Activated gamma-delta T cell treated with anti-CD3 and anti-CD28 coated beads, Interleukin-2, amount 50 U/mL, for 16 hours (primary cell): Measurements from ENCODE around the gene C10orf120.

Experiments
- DNase-seq: peaks from one replicate; pipeline ENCODE4 v3.0.0-alpha.2; 2020; ENCODE audit warnings: low read depth

C10orf120 gene

DNA sequence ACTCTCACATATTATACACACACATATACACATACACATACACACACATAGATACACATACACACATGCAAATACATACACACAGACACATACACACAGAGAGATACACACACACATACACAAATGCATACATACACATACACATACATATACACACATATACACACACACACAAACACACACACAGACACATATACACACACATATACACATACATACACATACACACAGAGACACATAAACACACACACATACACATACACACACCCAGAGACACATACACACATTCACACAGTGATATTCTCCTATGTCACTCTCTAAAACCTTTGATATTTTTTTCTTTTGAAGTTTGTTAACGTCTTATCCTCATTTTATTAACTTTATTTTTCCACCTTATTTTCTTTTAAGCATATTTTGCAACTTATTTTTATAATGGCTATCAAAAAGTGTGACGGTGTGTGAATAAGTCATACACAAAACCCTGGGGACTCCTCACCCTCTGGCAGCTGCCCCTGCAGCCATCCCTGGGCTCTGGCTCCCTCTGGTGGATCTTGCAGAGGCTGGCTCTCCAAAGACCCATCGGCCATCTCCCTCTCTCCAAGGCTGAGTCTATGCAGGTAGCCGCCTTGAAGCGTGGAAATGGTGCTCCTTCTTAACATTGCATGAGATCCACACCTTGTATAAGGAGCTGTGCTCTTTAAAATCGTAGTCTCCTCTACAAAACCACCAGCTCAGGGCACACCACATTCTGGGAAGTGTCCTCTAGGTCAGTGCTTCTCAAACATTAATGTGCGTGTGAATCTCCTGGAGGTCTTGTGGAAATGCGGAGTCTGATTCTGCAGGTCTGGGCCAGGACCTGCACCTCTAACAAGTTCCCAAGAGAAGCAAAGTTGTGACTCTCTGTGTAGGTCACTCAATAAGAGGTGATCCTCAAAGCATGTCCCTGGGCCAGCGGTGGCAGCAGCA, 4.1 kb upstream of the C10orf120 start:
- no peak for DNase-seq

DNA sequence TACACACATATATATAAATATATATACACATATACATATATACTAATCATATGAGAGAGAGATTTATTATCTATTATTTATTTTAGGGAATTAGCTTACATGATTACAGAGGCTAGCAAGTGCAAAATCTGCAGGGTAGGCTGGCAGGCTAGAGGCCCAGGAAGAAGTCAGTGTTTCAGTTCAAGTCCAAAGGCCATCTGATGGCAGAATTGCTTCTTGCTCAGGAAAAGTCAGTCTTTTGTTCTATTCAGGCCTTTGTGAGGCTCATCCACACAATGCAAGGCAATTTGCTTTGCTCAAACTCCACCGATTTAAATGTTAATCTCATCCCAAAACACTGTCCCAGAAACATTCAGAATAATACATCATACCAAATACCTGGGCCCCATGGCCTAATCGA, 2.6 kb upstream of the C10orf120 start:
- no peak for DNase-seq

DNA sequence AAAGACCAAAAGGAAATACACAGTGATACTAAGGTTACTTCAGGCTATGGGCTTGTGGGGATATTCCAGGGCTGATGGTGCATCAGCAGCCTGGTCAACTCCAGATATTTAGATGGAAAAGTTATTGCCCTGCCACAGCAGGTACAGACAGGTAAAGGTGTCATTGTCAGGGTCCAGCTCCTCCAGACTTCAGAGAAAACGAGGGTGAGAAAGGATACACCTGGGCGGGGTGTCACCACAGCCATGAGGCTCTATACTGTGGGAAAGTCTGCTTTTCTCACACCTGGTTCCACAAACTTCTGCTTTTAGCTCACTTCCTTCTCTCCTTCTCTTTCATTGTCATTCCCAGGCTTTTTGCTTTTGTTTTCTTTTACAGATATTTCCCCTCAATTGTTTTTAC, 2.0 kb upstream of the C10orf120 start:
- DNase-seq, result no peak

DNA sequence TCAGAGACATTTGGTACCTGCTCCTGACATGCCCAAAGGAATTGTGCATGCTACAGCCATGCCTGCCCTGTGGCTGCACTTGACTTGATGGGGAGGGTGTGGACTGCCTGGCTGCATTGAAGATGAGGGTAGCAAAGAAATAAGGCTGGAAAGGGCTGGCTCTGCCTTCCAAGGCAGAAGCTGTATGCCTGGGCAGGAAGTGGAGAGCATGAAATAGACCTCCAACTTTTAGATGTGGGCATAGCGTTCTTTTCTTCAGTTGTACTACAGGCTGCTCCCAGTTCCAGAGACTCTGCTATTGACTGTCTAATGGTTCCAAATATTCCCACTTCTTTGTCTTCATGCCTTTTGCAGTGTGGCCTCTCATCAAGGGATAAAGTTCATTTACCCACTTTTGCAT, 3.0 kb downstream of the C10orf120 start:
- no peak for DNase-seq

DNA sequence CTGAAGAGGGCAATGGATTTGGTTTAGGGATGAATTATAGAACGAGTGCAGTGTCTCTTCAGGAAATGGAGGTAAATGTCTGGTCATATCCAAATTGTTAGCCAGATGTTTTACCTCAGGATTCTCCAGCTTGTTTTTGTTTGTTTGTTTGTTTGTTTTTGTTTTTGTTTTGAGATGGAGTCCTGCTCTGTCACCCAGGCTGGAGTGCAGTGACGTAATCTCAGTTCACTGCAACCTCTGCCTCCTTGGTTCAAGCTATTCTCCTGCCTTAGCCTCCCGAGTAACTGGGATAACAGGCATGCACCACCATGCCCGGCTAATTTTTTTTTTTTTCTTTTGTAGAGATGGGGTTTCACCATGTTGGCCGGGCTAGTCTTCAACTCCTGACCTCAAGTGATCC, 6.9 kb downstream of the C10orf120 start:
- DNase-seq, result no peak

DNA sequence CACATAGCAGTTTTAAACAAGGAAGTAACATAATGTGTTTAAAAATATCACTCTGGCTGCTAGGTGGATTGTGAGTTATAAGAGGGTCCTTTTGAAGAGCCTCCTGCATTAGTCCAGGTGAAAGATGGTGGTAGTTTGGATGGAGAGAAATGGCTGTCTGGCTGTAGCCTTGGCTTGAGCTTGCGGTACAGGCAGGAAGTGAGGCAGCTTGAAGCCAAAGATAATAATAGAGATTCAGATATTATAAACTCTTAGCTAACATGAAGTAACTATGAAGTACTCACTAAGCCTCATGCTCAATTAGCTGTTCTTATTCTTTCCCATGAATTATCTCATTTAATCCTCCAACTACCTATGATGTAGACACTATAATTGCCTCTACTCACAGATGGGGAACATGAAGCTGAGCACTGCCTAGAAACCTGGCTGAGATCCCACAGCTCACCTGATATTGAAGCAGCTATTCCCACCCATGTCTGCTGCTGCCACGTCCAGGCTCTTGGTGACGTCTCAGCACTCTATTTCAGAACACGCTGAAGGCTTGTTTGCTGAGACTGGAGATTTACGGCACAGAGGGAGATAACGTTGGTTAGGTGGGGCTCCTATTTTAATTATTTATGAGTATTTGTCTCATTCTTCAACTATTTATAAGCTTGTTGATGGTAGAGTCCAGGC, 10.4 kb downstream of the C10orf120 start:
- no peak for DNase-seq

DNA sequence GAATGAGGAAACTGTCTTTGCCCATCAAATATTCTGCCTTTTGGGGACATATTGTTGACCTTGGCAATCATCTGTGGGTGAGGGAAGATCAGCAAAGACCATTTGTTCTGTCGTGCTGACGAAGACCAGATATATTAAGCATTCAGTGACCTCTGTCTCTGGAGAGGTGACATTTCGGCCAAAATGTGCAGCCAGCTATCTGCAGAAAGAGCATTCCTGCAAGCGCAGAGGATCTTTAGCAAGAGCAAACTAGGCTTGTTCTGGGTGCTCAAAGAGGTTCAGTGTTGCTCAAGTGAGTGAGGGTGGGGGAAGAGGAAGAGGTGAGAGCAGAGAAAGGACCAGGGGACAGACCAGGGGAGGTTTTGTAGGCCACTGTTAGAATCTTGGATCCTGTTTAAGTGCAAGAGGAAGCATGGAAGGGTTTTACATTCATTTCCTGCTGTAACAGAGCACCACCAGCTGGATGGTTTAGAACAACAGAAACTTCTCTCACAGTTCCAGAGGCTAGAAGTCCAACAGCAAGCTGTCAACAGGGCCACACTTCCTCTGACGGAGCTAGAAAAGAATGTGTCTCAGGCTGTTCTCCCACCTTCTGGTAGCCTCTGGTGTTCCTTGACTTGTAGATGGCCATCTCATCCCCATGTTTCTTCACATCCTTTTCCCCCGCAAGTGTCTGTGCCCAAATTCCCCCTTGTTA, 11.2 kb downstream of the C10orf120 start:
- no peak for DNase-seq

DNA sequence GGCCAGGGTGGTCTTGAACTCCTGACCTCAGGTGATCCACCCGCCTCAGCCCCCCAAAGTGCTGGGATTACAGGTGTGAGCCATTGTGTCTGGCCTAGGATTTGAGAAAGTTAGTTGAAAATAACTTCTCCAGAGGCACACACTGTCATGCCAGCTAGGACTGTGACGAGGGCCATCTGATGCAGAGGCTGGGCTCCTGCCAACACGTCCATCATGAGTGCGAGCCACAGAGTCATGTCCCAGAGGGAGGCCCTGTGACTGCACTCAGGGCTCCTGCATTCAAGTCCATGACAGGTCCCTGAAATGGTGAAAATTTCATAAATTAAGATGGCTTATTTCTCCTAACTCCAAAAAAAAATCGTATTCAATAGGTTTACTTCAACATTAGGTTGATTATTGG, 17.1 kb downstream of the C10orf120 start:
- DNase-seq, result no peak

DNA sequence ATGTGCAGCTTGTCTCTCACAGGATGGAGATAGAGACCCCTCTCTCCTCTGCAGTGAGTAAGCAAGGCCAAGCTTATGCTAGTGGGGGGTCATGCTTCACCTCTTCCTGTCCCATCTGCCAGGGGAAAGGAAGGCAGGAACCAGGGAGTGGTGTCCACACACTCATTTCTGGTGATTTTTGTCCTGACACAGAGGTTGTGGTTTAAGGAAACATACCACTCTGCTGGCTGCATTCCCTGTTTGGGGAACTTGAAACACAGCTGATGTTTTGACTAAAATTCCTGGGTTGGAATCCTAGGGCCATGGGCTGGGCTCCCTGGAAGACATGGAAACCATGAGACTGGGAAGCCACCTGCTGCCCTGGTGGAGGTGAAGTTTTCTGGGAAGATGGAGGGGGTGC, 21.4 kb downstream of the C10orf120 start:
- DNase-seq, result no peak

DNA sequence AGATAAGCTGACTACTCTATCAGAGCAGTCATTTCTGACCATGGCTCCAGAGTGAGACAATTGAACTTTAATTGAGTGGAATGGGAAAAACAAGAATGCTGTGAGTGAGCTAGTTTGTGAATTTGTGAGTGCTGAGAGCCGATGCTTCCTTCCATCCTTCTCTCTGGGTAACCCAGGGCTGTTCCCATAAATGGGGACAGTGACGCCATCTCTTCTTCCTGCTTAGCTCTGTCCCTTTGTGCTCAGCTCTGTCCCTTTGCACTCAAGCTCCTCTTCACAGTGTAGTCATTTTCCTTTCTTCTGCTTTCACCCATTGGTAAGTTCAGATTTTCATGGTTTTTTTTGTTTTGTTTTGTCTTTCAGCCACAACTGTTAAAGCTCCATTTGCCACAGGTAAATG, 24.4 kb downstream of the C10orf120 start:
- DNase-seq, result no peak

DNA sequence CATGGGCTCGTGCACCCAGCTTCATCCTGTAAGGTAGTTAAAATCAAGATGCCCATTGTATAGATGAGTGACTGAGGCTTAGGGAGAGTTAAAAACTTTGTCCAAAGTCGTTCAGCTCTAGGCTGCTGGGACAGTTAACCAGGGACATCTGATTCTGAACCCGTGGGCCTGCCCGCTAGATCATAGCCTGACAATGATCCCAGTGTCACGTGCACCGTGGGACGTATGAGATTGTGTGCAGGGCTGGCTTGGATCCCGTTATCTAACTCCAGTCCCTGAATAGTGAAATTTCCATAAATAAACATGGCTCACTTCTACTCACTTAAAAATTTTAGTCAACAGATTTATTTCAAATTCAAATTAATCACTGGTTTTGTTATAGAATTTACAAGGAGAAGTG, 24.9 kb downstream of the C10orf120 start:
- no peak for DNase-seq

DNA sequence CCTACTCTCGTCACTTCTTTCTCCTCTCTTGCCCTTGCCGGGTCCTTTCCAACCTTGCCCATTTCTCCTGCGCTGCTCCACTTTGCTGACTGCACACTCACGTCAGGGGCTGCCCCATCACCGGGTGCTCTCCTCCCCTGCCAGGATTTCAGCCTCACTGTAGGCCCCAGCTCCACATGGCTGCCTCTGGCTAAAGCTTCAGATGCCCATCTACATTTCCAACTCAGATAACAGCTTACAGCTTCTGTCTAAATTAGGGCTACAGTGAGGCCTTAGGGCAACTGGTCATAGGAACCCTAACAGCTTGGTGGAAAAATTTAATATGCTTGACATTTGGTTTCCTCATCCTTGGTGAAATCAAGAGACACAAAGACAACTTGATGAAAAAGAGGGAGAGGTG, 25.9 kb downstream of the C10orf120 start:
- DNase-seq, result no peak

DNA sequence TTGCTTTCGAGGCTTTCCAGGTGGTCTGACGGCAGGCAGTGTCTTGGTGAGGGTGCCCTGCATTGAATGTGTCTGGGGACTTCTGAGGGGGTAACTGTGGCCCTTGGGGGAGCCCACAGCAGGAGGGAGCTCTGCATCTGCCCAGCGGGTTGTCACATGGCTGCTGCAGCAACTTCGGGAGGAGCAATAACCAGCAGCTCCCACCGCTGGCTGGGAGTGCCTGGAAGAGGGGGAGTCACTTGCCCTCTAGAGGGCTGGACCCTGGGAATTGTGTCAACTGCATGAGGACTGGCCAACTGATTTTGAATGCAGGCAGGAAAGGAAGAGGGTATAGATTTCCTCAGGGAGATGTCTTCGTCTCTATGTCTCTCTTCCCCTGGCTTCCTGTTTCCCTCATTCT, 26.4 kb downstream of the C10orf120 start:
- DNase-seq, result no peak

DNA sequence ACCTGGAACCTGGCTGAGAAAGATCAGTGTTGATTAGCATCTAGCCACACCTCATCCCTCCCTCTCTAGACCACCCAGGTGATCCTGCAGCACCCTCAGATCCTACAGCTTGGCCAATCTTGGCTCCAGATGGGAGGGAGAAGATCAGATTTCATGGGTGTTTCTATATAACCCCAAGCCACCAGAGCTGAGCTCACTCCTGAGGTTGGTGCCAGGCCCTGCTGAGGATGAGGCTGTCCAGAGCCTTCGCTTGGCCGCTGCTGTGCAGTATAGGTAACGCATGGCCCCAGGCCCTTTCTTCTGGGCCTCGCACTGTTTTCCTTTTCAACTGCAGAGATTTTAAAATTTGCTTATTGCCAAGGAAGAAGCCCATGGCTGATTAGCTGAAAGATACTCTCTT, 27.0 kb downstream of the C10orf120 start:
- DNase-seq, result no peak

DNA sequence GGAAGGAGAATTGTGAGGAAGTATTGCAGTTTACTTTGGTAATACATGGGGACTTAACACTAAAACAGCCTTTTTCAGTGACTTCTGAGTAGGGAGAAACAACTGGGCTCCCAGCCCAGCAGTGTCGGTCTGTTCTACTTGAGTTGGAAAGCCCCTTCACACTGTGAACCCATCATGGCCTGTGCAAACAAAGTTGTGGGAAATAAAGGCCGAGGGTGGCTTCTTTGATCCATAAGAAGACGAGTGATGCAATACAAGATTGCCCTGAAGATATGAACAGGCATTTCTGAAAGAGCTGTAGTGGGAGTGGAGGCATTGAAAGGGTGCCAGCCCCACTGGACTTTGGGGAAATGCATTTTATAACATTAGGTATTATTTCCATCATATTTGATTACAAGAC, 28.3 kb downstream of the C10orf120 start:
- DNase-seq, result no peak

DNA sequence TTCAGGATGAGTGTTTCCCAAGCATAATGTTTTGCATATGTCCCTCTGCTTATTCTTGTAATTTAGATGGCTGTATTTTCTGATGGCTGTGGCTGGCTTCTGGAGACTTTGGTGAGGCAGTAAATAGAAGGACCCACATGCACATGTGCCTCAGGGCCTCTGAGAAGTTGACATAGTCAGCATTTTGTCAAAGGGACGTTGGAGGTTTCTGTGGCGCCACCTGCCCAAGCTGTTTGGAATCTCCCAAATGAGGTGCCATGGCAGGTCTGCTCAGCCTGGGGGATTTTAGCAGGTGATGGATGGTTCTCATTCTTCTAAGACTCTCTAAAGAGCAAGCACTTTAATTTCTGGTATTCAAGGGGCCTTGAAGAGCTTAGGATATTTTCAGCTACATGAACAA, 29.8 kb downstream of the C10orf120 start:
- no peak for DNase-seq

DNA sequence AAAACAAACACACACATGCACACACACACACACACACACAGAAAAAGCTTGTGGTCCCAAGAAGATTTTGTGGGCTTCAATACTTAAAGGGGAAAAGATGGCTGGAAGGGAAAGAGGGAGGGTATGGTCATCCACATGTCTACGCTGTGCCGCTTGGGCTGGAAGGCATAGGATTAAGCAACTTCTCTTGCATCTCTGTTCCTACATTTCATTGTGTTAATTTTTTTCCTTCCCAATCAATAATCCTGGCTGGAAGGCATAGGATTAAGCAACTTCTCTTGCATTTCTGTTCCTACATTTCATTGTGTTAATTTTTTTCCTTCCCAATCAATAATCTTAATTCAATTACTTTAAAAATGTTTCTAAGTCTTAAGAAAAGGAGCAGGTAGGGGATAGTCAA, 30.6 kb downstream of the C10orf120 start:
- DNase-seq, result no peak

DNA sequence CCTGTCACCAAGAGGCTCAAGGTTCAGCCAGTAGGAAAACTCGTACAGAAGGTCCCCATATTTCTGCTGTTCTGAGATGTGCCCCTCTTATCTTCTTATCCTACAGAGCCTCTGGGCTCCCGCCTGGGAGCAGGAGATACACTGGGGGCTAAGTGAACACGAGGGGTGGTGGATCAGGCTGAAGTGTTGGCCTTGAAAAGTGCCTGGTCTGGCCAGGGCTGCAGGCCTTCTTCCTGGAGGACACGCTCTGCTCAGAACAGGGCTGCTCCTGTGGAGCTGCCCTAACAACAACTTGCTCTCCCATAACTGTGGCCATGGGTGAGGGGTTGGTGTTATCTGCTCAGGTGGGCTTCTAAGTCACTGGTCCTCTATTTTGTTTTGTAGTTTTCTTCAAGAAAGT, 33.7 kb downstream of the C10orf120 start:
- DNase-seq, result no peak

DNA sequence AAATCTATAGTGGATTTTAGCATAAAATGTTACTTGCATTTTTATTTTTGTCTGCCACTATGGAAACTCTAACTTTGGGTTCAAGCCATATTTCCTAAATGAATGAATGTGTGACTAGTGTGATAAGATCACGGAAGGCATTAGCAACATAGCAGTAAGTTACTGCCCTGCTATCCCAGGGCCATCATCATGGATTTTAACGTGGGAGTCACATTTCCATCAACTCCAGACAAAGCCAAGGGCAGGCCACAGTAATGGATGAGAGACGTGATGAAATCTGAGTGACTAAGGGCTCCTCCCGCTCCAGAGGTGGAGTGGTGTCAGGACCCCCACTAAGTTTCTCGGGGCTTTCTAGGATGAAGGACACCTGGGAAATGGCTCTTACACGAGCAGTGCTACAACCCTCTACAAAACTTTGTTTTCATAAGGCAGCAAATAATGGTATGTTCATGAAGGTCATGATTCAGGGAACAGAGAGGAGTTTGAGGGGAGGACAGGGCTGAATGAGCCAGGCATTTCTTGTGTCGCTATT, 34.3 kb downstream of the C10orf120 start:
- DNase-seq, result no peak

DNA sequence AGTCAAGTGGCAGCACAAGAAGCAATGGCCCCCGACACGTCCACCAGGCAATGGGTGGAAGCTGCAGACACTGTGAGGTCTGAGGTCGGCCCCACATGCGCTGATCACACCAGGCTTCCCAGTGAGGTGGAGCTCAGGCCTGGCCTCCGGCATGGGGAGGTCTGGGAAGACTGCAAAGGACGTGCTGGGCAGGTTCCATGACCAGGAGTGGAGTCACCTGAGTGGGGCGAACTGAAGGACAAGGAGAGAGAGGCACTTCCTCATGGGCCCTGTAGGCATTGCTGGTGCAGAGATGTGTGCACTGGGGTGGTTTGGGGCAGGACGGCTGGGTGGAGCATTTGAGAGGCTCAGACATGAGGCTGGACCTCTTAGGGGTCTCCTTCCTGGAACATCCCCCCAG, 35.1 kb downstream of the C10orf120 start:
- no peak for DNase-seq

DNA sequence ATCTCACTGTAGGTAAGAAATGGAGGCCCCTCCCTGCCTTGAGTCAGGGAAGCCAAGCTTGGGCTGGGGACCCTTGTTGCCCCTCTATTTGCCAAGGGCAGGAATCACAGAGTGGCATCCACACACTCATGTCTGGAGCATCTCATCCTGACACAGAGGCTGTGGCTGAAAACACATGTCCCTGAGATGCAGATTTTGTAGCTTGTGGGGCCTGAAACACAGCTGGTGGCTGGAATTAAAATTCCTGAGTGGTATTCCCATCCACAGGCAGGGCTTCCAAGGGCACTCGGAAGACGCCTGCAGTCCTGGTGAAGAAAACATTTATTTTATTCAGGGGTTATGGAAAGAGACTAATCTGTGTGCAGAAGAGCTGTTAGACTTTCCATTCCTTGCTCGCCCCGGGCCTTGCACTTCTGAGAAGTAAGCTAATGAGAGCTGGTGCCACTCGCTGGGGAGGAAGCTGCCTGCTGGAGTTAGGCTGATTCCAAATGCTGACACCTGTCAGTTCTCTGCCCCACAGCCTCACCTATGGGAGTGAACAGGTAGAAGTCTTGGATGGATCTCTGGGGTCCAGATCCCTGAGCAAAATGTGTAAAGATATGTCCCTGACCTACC, 36.0 kb downstream of the C10orf120 start:
- no peak for DNase-seq

DNA sequence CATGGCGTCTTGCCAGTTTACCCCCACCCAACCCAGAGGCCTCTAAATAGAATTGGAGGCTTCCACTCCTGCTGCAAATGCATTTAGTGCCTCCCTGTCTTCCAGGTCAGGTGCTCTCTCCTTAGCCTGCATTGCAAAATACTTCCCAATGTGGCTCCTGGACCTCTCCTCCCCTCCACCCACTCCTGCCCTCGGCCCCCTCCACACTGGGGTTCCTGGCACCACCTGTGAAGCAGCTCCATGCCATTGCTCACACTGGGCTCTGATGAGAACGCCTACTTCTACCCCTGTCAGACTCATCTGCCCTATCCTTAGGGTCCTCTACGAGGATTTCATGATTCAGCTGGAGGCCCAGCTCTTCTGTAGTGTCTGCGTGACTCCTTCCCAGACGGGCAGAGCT, 37.4 kb downstream of the C10orf120 start:
- no peak for DNase-seq
